ENCODE data around the gene ATRIP.

DNA sequence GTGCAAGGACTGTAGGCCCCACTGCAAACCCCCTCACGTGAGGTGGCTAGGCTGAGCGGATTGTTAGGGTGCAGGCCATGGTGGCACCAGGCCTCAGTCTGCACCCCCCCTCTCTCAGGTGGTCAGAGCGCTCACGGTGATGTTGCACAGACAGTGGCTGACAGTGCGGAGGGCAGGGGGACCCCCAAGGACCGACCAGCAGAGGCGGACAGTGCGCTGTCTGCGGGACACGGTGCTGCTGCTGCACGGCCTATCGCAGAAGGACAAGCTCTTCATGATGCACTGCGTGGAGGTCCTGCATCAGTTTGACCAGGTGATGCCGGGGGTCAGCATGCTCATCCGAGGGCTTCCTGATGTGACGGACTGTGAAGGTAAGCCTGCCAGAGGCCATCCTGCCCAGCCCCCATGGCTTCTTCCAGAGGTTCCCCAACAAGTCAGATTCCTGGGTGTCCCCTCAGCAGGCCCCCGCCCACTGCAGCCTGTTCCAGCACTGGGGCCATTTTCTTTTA lies 18.2 kb downstream of the ATRIP start:
- TF ChIP-seq, protein P1, sequence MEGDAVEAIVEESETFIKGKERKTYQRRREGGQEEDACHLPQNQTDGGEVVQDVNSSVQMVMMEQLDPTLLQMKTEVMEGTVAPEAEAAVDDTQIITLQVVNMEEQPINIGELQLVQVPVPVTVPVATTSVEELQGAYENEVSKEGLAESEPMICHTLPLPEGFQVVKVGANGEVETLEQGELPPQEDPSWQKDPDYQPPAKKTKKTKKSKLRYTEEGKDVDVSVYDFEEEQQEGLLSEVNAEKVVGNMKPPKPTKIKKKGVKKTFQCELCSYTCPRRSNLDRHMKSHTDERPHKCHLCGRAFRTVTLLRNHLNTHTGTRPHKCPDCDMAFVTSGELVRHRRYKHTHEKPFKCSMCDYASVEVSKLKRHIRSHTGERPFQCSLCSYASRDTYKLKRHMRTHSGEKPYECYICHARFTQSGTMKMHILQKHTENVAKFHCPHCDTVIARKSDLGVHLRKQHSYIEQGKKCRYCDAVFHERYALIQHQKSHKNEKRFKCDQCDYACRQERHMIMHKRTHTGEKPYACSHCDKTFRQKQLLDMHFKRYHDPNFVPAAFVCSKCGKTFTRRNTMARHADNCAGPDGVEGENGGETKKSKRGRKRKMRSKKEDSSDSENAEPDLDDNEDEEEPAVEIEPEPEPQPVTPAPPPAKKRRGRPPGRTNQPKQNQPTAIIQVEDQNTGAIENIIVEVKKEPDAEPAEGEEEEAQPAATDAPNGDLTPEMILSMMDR (conservative IDR thresholded peaks at IDR 0.05): no peak
- no peak for TF ChIP-seq EZH2 (IDR thresholded peaks at IDR 0.05; ENCODE audit: low read depth)
